HG02870 (cell line): ENCODE results near the gene CDC14A.
"Not testable (repeated sequence)": the region's sequence is repeated elsewhere in the genome, so short reads cannot be mapped to it uniquely, and the experiment has no call there.

Experiments used
- ATAC-seq: cut with Tn5 transposase; IDR thresholded peaks from one replicate; pipeline ENCODE4 v1.9.1; 2021; ENCODE audit warnings: mild to moderate bottlenecking, moderate library complexity; ENCODE audit not compliant: unreplicated experiment

Gene CDC14A

GRCh38 chr1:100397681-100398080 lies 45.4 kb downstream of the CDC14A start:
- ATAC-seq, result no peak

- no peak for ATAC-seq
Observed at GRCh38 chr1:100398648-100399047, 46.3 kb downstream of the CDC14A start.

GRCh38 chr1:100400404-100400803 lies 48.1 kb downstream of the CDC14A start:
- no peak for ATAC-seq

GRCh38 chr1:100404821-100405220 lies 52.5 kb downstream of the CDC14A start:
- ATAC-seq, result no peak

GRCh38 chr1:100405902-100406301 lies 53.6 kb downstream of the CDC14A start:
- not testable (repeated sequence) for ATAC-seq

GRCh38 chr1:100407390-100407789 lies 55.1 kb downstream of the CDC14A start:
- not testable (repeated sequence) for ATAC-seq

- ATAC-seq, result no peak
Observed at GRCh38 chr1:100411019-100411418, 58.7 kb downstream of the CDC14A start.

- ATAC-seq, result no peak
Observed at GRCh38 chr1:100411574-100411973, 59.3 kb downstream of the CDC14A start.

GRCh38 chr1:100413035-100413434 lies 60.7 kb downstream of the CDC14A start:
- no peak for ATAC-seq

GRCh38 chr1:100414693-100415497 lies 62.6 kb downstream of the CDC14A start:
- ATAC-seq, result no peak

- no peak for ATAC-seq
Observed at GRCh38 chr1:100415498-100415778, 63.1 kb downstream of the CDC14A start.

- no peak for ATAC-seq
Observed at GRCh38 chr1:100419072-100419471, 66.8 kb downstream of the CDC14A start.

- ATAC-seq, result no peak
Observed at GRCh38 chr1:100422065-100422464, 69.8 kb downstream of the CDC14A start.

- ATAC-seq, result peak; percentile 87
Observed at GRCh38 chr1:100423832-100424337, 71.6 kb downstream of the CDC14A start.

- no peak for ATAC-seq
Observed at GRCh38 chr1:100428160-100428559, 75.9 kb downstream of the CDC14A start.

GRCh38 chr1:100430325-100430756 lies 78.0 kb downstream of the CDC14A start:
- no peak for ATAC-seq

- no peak for ATAC-seq
Observed at GRCh38 chr1:100431954-100432353, 79.6 kb downstream of the CDC14A start.

- ATAC-seq, result no peak
Observed at GRCh38 chr1:100433563-100433962, 81.3 kb downstream of the CDC14A start.

- ATAC-seq, result no peak
Observed at GRCh38 chr1:100434831-100435230, 82.5 kb downstream of the CDC14A start.

- no peak for ATAC-seq
Observed at GRCh38 chr1:100438375-100438774, 86.1 kb downstream of the CDC14A start.

GRCh38 chr1:100438789-100439188 lies 86.5 kb downstream of the CDC14A start:
- ATAC-seq, result no peak

- ATAC-seq, result no peak
Observed at GRCh38 chr1:100440075-100440809, 87.9 kb downstream of the CDC14A start.
